Keratinocyte (primary cell): Measurements from ENCODE around the gene TK2. TPM values are rescaled to one million over a fixed set of nuclear protein-coding genes. Genes with fewer than 3 reads are reported as not detected.
A peak's percentile ranks its signal among the peaks of the same experiment; 100 is the strongest.

ENCODE experiments used
- DNase-seq: peaks from one replicate; pipeline ENCODE4 v3.0.0-alpha.2; 2011; ENCODE audit warnings: low read depth, missing footprints, low spot score
- FAIRE-seq: peaks from 2 replicates; lab custom pipeline; 2011; peaks lifted over from hg19 to GRCh38; lab: Jason Lieb, UNC
- H2AFZ ChIP-seq: 2 replicates; pipeline ENCODE4 v1.6.0; 2012; ENCODE audit warnings: low read length, control low read depth, inconsistent platforms; ENCODE audit not compliant: control insufficient read depth
- H3K27ac ChIP-seq: 2 replicates; pipeline ENCODE4 v1.5.1; 2011; ENCODE audit warnings: low read length; ENCODE audit not compliant: control insufficient read depth, insufficient read depth
- H3K27me3 ChIP-seq: 3 replicates; pipeline ENCODE4 v1.6.0; 2011; ENCODE audit warnings: low read length; ENCODE audit not compliant: control insufficient read depth, insufficient read depth; ENCODE audit errors: extremely low read depth
- H3K36me3 ChIP-seq, 2 experiments: 2 replicates in 1 of 2; 3 replicates in 1 of 2; pipeline ENCODE4 v1.5.1; 2011; ENCODE audit warnings: low read length in 2 of 2, mild to moderate bottlenecking in 1 of 2; ENCODE audit not compliant: control insufficient read depth in 2 of 2, insufficient read depth in 2 of 2; ENCODE audit errors: extremely low read depth in 1 of 2
- H3K4me1 ChIP-seq: 3 replicates; pipeline ENCODE4 v1.5.1; 2011; ENCODE audit warnings: low read length; ENCODE audit not compliant: control insufficient read depth, insufficient read depth; ENCODE audit errors: extremely low read depth
- H3K4me2 ChIP-seq: 3 replicates; pipeline ENCODE4 v1.6.0; 2011; ENCODE audit warnings: low read depth, low read length; ENCODE audit not compliant: control insufficient read depth, insufficient read depth; ENCODE audit errors: extremely low read depth
- H3K4me3 ChIP-seq, 3 experiments: fragments of 200-600 bp in 1 of 3; sonication (generic) in 1 of 3; 2 replicates in 2 of 3; 3 replicates in 1 of 3; pipeline ENCODE4 v1.5.1; 2011 to 2016; ENCODE audit warnings: low read length in 3 of 3, mild to moderate bottlenecking in 3 of 3, control low read depth in 2 of 3, inconsistent platforms in 1 of 3, low read depth in 1 of 3, mixed read lengths in 1 of 3, mixed run types in 1 of 3, moderate library complexity in 1 of 3; ENCODE audit not compliant: control insufficient read depth in 2 of 3, insufficient read depth in 2 of 3; ENCODE audit errors: extremely low read depth in 1 of 3
- H3K79me2 ChIP-seq: 2 replicates; pipeline ENCODE4 v1.6.0; 2012; ENCODE audit warnings: low read length; ENCODE audit not compliant: control insufficient read depth, insufficient read depth
- H3K9ac ChIP-seq: 3 replicates; pipeline ENCODE4 v1.6.0; 2011; ENCODE audit warnings: low read length; ENCODE audit not compliant: control insufficient read depth, insufficient read depth; ENCODE audit errors: extremely low read depth
- H3K9me1 ChIP-seq: 3 replicates; pipeline ENCODE4 v1.6.0; 2011; ENCODE audit warnings: low read length; ENCODE audit not compliant: control insufficient read depth, insufficient read depth; ENCODE audit errors: extremely low read depth
- H3K9me3 ChIP-seq: 2 replicates; pipeline ENCODE4 v1.5.1; 2012; ENCODE audit warnings: low read depth, low read length; ENCODE audit not compliant: control insufficient read depth
- H4K20me1 ChIP-seq: 3 replicates; pipeline ENCODE4 v1.6.0; 2011; ENCODE audit warnings: low read length; ENCODE audit not compliant: control insufficient read depth, insufficient read depth; ENCODE audit errors: extremely low read depth
- CTCF ChIP-seq, 3 experiments: IDR thresholded peaks in 1 of 3; conservative IDR thresholded peaks in 1 of 3; optimal IDR thresholded peaks in 1 of 3; 2 replicates in 2 of 3; 3 replicates in 1 of 3; pipeline versions ENCODE3 to v1.5.1; 2011; ENCODE audit warnings: low read length in 3 of 3, mild to moderate bottlenecking in 3 of 3, moderate library complexity in 2 of 3, control low read depth in 1 of 3, inconsistent platforms in 1 of 3; ENCODE audit not compliant: insufficient read depth in 2 of 3; ENCODE audit errors: extremely low read depth in 1 of 3
- EZH2 ChIP-seq: IDR thresholded peaks from one replicate; pipeline ENCODE4 v1.6.1; 2012; ENCODE audit warnings: inconsistent platforms, mild to moderate bottlenecking, low read length, moderate library complexity
- dilution Hi-C: fragments of 300-500 bp; cut with MboI; formaldehyde crosslinking; loops from one replicate; pipeline ENCODE4 v1.7.0; 2020; ENCODE audit warnings: low sequenced_read_pairs; ENCODE audit not compliant: extremely low pct_ligation_motif_present
- polyA plus RNA-seq, 5 experiments: library from polyadenylated mRNA; depleted of rRNA in 3 of 5; stranded (reverse) in 3 of 5; stranded (forward) in 1 of 5; unstranded in 1 of 5; fragments of >200 nt; gene quantifications; 1 replicate in 1 of 5; 2 replicates in 3 of 5; 3 replicates in 1 of 5; pipeline versions ENCODE4 v1.2.1 to v1.2.3, GENCODE V29; 2011 to 2012; ENCODE audit warnings: missing spikeins in 2 of 5, low read depth in 1 of 5, low replicate concordance in 1 of 5

Gene TK2
- polyA plus RNA-seq, 1 donor (not counting 4 experiments of a cell fraction or from before 2014, with no cell fraction given): 19.7 TPM

- Histone ChIP-seq H3K36me3 (peaks cover 0 to 5% of the 10 kb centered on the region in 2 experiments), H4K20me1 (no peaks in the 10 kb centered on the region), H3K9me3 (no peaks in the 10 kb centered on the region), H2AFZ (no peak overlapping the region), H3K9ac (peak overlapping the region; percentile 55), H3K4me2 (peak overlapping the region; percentile 89), H3K4me3 (peak overlapping the region in 1 of 3 experiments; percentile 61), H3K79me2 (no peaks in the 10 kb centered on the region), H3K27me3 (no peaks in the 10 kb centered on the region), H3K27ac (peak overlapping the region; percentile 74), H3K4me1 (peaks cover 73% of the 10 kb centered on the region), H3K9me1 (no peaks in the 10 kb centered on the region)
- TF ChIP-seq EZH2: no peak
- no peak for TF ChIP-seq CTCF (optimal IDR thresholded peaks at IDR 0.05 in 1 of 3, IDR thresholded peaks at IDR 0.05 in 1 of 3, conservative IDR thresholded peaks at IDR 0.05 in 1 of 3; ENCODE audit: extremely low read depth in 1 of 3, insufficient read depth in 2 of 3, low read length in 3 of 3)
- FAIRE-seq (no peak), DNase-seq (no peak)
- dilution Hi-C loops: no loop called here
These were observed 37.4 kb downstream of the TK2 start for GRCh38 chr16:66512272-66513110.

DNA sequence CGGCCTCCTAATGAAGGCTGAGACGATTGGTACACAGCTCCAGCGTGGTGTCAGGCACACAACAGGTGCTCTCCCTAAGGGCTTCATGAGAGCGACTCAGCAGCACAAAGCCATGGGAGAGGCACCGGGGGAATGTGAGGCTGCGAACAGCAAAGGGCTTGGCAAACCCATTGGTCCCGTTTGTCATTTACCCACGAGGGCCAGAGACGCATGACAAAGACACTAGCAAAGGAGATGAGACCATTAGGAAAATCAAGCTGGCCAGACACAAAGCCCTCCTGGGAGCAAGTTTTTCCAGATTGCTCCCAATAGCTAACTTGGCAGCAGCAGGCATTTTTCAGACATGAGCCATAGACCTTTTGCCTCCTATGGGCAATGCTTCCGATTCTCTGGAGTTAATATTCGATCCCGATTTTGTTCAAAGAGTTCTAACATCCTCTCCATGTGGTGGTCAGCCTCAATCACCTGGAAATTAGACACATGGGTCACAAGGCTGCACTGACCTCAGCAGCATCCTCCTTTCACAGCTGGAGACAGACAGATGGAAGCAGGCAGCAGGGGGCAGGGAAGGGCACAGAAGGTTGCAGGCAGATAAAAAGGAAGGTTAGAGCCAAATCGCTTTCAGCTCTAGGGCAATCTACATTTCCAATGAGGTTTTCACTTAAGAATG lies 38.2 kb downstream of the TK2 start:
- Histone ChIP-seq H2AFZ (no peak overlapping the region), H3K9me3 (no peaks in the 10 kb centered on the region), H3K9me1 (no peaks in the 10 kb centered on the region), H3K9ac (peak overlapping the region; percentile 55), H4K20me1 (no peaks in the 10 kb centered on the region), H3K79me2 (no peaks in the 10 kb centered on the region), H3K36me3 (peaks cover 0 to 5% of the 10 kb centered on the region in 2 experiments), H3K27me3 (no peaks in the 10 kb centered on the region), H3K27ac (peak overlapping the region; percentile 74), H3K4me3 (peak overlapping the region in 2 of 3 experiments; percentile 54 to 61), H3K4me2 (peak overlapping the region; percentile 89), H3K4me1 (peaks cover 67% of the 10 kb centered on the region)
- FAIRE-seq (peak; percentile 87), DNase-seq (no peak)
- dilution Hi-C loops: no loop called here
- TF ChIP-seq EZH2 (no peak), CTCF (optimal IDR thresholded peaks at IDR 0.05 in 1 of 3, IDR thresholded peaks at IDR 0.05 in 1 of 3, conservative IDR thresholded peaks at IDR 0.05 in 1 of 3; ENCODE audit: extremely low read depth in 1 of 3, insufficient read depth in 2 of 3, low read length in 3 of 3) (peak in 1 of 3 experiments; percentile 35)
